ENCODE measurements around the gene STAG1. TPM values are rescaled to one million over a fixed set of nuclear protein-coding genes. Genes with fewer than 3 reads are reported as not detected.
A peak's percentile ranks its signal among the peaks of the same experiment; 100 is the strongest.
"Not testable (repeated sequence)": the region's sequence is repeated elsewhere in the genome, so short reads cannot be mapped to it uniquely, and the experiment has no call there.

The STAG1 gene
- polyA plus RNA-seq, 6 donors from 2014 or later, result 14.0 to 27.7 (median 25.1) TPM

DNA sequence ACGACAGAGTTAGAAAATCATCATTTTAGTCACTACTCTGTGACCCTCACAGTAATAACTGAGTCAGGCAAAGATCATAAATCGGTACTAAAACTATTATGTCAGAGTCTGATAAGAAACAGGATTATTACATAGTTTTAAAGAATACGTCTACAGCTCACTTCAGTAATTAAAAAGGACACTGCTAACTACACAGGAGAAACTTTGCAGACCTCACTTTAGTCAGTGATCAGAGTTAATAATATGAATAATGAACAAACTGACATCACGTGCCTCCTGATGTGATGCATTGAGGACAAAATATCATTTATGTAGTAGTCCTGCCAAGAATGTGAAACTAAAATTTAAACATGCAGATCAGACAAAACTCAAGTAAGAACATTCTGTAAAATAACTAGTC is 339.9 kb downstream of the STAG1 start:
- Mint-ChIP-seq H3K4me1 (peaks cover 0 to 3% (median 0%) of the 10 kb centered on the region in 3 donors), H3K4me3 (no peak overlapping the region), H3K27me3 (no peaks in the 10 kb centered on the region), H3K27ac (no peak overlapping the region), H3K9me3 (no peaks in the 10 kb centered on the region), H3K36me3 (peaks cover 6 to 23% of the 10 kb centered on the region in 2 donors)
- DNase-seq (no peak), ATAC-seq (ENCODE audit: low read depth in 2 of 2) (no peak)

DNA sequence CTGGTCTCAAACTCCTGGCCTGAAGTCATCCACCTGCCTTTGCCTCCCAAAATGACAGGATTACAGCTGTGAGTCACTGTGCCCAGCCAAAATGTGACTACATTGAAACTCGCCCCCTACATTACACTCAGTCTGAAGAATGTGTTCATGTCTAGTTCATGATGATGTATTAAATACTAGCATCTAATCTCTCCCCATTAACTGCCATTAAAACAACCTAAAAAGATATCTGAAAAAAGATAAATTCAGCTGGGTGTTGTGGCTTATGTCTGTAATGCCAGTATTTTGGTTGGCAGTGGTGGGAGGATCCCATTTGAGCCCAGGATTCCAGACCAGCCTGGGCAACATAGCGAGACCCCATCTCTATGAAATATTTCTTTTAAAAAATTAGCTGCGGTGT is 342.6 kb downstream of the STAG1 start:
- no peak overlapping the region for H3K4me3 Mint-ChIP-seq
- no peak for ATAC-seq (ENCODE audit: low read depth in 2 of 2)
- DNase-seq, result no peak
- H3K4me1 Mint-ChIP-seq, result no peaks in the 10 kb centered on the region
- H3K36me3 Mint-ChIP-seq, result peaks cover 5 to 13% of the 10 kb centered on the region in 2 donors
- H3K27ac Mint-ChIP-seq, result no peak overlapping the region
- H3K9me3 Mint-ChIP-seq, result no peaks in the 10 kb centered on the region
- H3K27me3 Mint-ChIP-seq, result no peaks in the 10 kb centered on the region

DNA sequence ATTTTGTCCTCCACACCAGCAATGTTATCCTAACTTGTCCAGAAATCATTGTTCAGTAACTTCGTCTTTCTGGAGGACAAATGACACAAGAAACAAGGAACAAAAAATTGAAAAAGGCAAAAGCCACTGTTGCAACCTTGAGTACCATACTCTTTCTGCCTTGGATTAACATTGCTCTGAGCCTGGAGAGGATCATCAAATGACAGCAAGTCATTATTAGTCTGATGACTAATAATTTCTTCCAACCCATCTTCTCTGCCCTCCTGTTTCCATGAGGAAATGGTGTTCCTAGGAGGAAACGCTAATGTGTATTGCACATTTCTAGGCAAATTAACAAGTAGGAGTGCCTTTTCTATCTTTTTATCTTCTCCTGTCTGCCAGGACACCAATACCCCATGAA is 348.1 kb downstream of the STAG1 start:
- peak overlapping the region in 3 of 6 donors; percentile 44 to 76 (median 76) for H3K27ac Mint-ChIP-seq
- no peak overlapping the region for H3K4me3 Mint-ChIP-seq
- ATAC-seq (ENCODE audit: low read depth in 2 of 2), result no peak
- DNase-seq, result no peak
- no peaks in the 10 kb centered on the region for H3K4me1 Mint-ChIP-seq
- no peaks in the 10 kb centered on the region for H3K27me3 Mint-ChIP-seq
- no peaks in the 10 kb centered on the region for H3K9me3 Mint-ChIP-seq
- H3K36me3 Mint-ChIP-seq, result peaks cover 5 to 8% of the 10 kb centered on the region in 2 donors

DNA sequence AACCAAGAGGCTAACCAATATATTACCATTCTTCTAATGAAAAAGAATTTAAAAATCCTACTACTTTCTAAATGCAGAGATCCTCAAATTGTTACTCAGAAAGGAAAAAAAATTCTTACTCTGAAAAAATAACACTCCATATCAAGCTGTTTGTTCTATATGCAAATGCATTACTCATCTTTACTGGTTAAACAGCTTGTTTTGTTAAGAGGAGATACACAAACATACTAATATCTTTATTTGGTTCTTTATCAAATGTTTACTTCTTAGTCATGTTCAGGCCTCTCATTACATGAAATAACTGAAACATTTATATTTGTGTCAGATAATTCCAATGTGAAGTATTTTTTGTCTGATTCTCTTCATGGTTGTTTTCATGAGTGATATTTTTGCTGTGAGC is 355.3 kb downstream of the STAG1 start:
- DNase-seq (no peak), ATAC-seq (ENCODE audit: low read depth in 2 of 2) (no peak)
- H3K4me3 Mint-ChIP-seq, result no peak overlapping the region
- H3K36me3 Mint-ChIP-seq, result no peaks in the 10 kb centered on the region
- no peaks in the 10 kb centered on the region for H3K9me3 Mint-ChIP-seq
- no peaks in the 10 kb centered on the region for H3K4me1 Mint-ChIP-seq
- no peaks in the 10 kb centered on the region for H3K27me3 Mint-ChIP-seq
- H3K27ac Mint-ChIP-seq, result no peak overlapping the region

DNA sequence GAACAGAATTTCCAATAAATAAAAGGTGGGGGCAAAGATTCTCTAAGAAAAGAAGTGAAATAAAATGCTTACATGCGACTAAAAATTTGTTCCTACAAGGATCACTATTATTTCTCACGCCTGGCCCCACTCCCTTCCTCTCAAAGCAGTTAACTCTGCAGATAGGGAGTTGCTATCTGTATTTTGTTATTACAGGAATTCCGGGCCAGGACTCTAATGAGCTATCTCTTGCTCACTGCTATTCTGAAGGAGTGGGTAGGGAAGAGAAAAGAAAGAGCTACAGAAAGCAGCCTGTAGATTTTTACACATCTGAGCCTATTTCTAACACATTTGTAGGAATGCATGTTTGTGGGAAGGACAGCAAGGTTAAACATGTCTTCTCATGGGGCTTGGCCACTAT is 361.6 kb downstream of the STAG1 start:
- no peaks in the 10 kb centered on the region for H3K36me3 Mint-ChIP-seq
- no peaks in the 10 kb centered on the region for H3K27me3 Mint-ChIP-seq
- no peak overlapping the region for H3K4me3 Mint-ChIP-seq
- H3K27ac Mint-ChIP-seq, result no peak overlapping the region
- ATAC-seq (ENCODE audit: low read depth in 2 of 2) (no peak), DNase-seq (no peak)
- H3K9me3 Mint-ChIP-seq, result no peaks in the 10 kb centered on the region
- peaks cover 0 to 5% (median 2%) of the 10 kb centered on the region in 3 donors for H3K4me1 Mint-ChIP-seq

DNA sequence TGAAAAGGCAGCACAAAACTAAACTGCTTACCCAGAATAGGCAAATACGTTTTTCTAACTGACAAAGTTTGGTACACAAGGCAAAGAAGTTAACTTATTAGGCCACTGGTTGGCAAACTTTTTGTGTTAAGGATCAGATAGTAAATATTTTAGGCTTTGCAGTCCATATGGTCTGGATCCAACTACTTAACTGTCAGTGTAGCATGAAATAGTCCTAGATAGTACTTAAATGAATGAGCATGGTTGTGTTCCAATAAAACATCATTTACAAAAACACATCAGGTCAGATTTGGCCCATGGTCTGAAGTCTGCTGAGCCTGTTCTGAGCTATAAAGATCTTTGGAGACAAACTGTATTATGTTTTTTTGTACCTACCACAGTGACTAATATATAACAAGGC is 365.1 kb downstream of the STAG1 start:
- ATAC-seq (ENCODE audit: low read depth in 2 of 2) (no peak), DNase-seq (no peak)
- H3K27me3 Mint-ChIP-seq, result no peaks in the 10 kb centered on the region
- H3K27ac Mint-ChIP-seq, result no peak overlapping the region
- peaks cover 0 to 5% (median 2%) of the 10 kb centered on the region in 3 donors for H3K4me1 Mint-ChIP-seq
- H3K36me3 Mint-ChIP-seq, result no peaks in the 10 kb centered on the region
- H3K9me3 Mint-ChIP-seq, result no peaks in the 10 kb centered on the region
- no peak overlapping the region for H3K4me3 Mint-ChIP-seq

DNA sequence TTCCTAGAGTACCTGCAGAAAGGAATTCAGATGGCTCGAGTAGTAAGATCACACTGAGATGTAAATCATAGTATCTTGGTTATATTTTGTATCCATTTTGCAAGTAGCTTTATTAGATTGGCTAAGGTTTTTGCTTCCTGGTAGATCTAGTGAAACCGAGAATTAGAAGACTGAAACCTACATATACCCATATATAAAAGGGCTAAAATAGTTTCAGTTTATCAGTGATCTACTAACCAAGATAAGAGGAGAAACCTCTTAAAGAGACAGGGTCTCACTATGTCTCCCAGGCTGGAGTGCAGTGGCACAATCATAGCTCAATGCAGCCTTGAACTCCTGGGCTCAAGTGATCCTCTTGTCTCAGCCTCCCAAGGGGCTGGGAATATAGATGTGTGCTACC is 366.7 kb downstream of the STAG1 start:
- DNase-seq, result no peak
- Mint-ChIP-seq H3K27me3 (no peaks in the 10 kb centered on the region), H3K4me3 (no peak overlapping the region), H3K4me1 (peaks cover 0 to 5% (median 0%) of the 10 kb centered on the region in 3 donors), H3K27ac (peak overlapping the region in 2 of 6 donors; percentile 19 to 76), H3K36me3 (no peaks in the 10 kb centered on the region), H3K9me3 (no peaks in the 10 kb centered on the region)
- ATAC-seq (ENCODE audit: low read depth in 2 of 2), result no peak

DNA sequence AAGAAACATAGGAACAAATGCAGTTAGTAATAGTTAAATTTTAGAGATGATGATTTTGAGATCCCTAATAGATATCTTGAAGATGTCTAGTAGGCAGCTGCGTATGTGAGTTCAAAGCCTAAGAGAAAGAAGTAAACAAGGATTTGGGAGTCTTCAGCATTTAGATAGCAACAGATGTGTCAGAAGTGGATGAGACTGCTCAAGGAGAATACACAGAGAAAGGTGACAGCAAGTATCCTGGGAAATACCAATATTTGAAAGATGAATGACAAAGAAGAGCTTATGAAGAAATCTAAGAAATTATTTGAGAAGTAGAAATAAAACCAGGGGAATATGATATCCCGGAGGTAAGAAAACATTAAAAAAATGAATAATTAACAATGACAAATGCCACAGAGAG is 371.1 kb downstream of the STAG1 start:
- no peaks in the 10 kb centered on the region for H3K9me3 Mint-ChIP-seq
- ATAC-seq (ENCODE audit: low read depth in 2 of 2) (no peak), DNase-seq (no peak)
- H3K27me3 Mint-ChIP-seq, result no peaks in the 10 kb centered on the region
- no peak overlapping the region for H3K4me3 Mint-ChIP-seq
- H3K27ac Mint-ChIP-seq, result peak overlapping the region in 1 of 6 donors; percentile 1
- H3K4me1 Mint-ChIP-seq, result no peaks in the 10 kb centered on the region
- peaks cover 0 to 10% of the 10 kb centered on the region in 2 donors for H3K36me3 Mint-ChIP-seq

DNA sequence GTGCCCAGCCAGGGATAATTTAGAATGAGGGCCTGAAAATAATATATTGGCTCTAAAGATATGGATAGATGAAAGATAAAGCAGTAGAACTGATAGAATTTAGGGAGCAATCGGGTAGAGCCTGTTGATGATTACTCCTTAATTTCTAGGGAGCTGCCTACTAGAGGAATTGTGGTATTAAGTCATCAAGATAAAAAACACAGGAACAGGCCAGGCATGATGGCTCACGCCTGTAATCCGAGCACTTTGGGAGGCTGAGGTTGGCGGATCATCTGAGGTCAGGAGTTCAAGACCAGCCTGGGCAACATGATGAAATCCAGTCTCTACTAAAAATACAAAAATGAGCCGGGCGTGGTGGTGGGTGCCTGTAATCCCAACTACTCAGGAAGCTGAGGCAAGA is 371.6 kb downstream of the STAG1 start:
- no peaks in the 10 kb centered on the region for H3K9me3 Mint-ChIP-seq
- H3K4me1 Mint-ChIP-seq, result no peaks in the 10 kb centered on the region
- H3K27me3 Mint-ChIP-seq, result no peaks in the 10 kb centered on the region
- DNase-seq (no peak), ATAC-seq (ENCODE audit: low read depth in 2 of 2) (no peak)
- H3K27ac Mint-ChIP-seq, result peak overlapping the region in 2 of 6 donors; percentile 54 to 67
- H3K36me3 Mint-ChIP-seq, result peaks cover 0 to 10% of the 10 kb centered on the region in 2 donors
- H3K4me3 Mint-ChIP-seq, result no peak overlapping the region

DNA sequence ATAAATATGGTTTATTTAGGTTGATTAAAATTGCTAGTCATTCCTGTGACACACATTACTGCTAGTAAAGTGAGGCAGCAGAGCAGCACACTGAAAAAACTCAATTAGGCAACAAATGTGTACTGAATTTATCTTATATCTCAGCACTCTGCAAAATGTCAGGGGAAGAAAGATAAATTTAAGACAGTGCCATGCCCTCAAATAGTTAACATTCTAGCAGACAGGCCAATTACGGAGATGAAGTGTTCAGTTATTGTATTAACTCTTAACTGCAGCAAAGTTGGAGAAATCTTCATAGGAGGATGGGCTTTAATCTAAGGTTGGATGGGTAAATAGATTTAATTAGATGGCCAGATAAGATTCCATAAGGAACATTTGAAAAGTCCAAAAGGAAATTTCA is 374.2 kb downstream of the STAG1 start:
- no peak overlapping the region for H3K27ac Mint-ChIP-seq
- no peak overlapping the region for H3K4me3 Mint-ChIP-seq
- no peaks in the 10 kb centered on the region for H3K4me1 Mint-ChIP-seq
- DNase-seq (no peak), ATAC-seq (ENCODE audit: low read depth in 2 of 2) (no peak)
- peaks cover 7 to 16% of the 10 kb centered on the region in 2 donors for H3K36me3 Mint-ChIP-seq
- H3K27me3 Mint-ChIP-seq, result no peaks in the 10 kb centered on the region
- no peaks in the 10 kb centered on the region for H3K9me3 Mint-ChIP-seq

DNA sequence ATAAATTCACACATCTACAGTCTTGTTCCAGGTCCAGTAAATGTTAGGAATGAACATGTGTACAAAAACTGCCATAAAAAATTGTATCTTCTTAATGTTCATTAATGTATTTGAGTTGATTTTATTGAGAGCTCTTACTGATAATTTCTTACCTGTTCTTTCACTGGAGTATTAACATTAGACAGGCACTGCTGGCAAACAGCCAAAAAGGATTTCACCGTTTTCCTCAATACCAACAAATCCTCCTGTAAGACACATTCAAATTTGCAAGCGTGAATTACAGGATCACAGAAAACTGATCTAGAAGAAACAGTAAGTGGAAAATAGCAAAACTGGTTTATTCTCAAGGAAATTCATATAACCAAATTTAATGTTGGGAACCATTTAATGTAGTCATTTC is 374.7 kb downstream of the STAG1 start:
- Mint-ChIP-seq H3K36me3 (peaks cover 9 to 16% of the 10 kb centered on the region in 2 donors), H3K4me3 (no peak overlapping the region), H3K9me3 (no peaks in the 10 kb centered on the region), H3K4me1 (no peaks in the 10 kb centered on the region), H3K27ac (no peak overlapping the region), H3K27me3 (no peaks in the 10 kb centered on the region)
- no peak for ATAC-seq (ENCODE audit: low read depth in 2 of 2)
- DNase-seq, result no peak

DNA sequence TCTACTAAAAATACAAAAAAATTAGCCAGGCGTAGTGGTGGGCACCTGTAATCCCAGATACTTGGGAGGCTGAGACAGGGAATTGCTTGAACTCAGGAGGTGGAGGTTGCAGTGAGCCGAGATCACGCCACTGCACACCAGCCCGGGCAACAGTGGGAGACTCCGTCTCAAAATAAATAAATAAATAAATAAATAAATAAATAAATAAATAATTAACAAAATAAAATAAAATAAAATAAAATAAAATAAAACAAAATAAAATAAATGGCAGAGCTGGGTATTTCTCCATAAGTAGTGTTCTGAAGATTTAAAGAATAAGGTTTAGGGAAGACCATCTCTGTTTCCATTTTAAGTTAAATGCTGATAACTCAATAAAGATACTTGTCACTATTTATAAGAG is 376.4 kb downstream of the STAG1 start:
- DNase-seq; ATAC-seq (ENCODE audit: low read depth in 2 of 2); H3K27me3 Mint-ChIP-seq; H3K27ac Mint-ChIP-seq; H3K9me3 Mint-ChIP-seq; H3K4me1 Mint-ChIP-seq; H3K4me3 Mint-ChIP-seq: not testable (repeated sequence)
- H3K36me3 Mint-ChIP-seq, result peaks cover 9 to 16% of the 10 kb centered on the region in 2 donors

DNA sequence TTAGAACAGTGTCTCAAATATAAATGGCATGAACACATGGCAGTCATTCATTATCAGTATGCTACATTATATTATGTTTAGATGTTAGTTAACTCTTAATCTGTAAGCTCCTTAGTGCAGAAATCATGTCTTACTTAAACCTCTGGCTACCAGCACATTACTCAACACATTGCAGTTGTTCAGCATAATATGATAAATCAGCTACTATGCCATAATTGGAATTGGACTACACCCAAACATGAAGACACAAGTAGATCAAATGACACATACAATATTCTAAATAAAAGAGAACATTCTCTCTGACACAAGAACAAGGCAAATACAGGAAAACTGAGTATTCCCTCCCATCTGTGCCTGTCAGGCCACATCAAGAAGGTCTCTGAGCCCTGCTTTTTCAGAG is 385.9 kb downstream of the STAG1 start:
- H3K27ac Mint-ChIP-seq, result peak overlapping the region in 2 of 6 donors; percentile 11 to 36
- no peaks in the 10 kb centered on the region for H3K27me3 Mint-ChIP-seq
- no peaks in the 10 kb centered on the region for H3K4me1 Mint-ChIP-seq
- no peaks in the 10 kb centered on the region for H3K9me3 Mint-ChIP-seq
- ATAC-seq (ENCODE audit: low read depth in 2 of 2) (no peak), DNase-seq (no peak)
- no peak overlapping the region for H3K4me3 Mint-ChIP-seq
- H3K36me3 Mint-ChIP-seq, result peaks cover 15 to 18% of the 10 kb centered on the region in 2 donors

DNA sequence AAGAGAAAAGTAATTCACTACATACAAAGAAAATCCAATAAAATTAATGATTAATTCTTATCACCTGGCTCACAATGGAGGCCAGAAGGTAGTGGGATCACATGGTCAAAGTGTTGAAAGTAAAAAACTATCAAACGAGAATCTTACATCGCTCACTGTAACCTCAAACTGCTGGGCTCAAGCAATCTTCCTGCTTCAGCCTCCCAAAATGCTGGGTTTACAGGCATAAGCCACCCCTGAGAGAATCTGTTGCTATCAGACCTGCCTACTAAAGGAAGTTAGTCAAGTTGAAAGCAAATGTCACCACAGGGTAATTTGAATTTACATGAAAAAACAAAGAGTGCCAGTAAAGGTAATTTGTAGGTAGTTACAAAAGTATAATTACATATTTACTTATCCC is 398.7 kb downstream of the STAG1 start:
- ATAC-seq (ENCODE audit: low read depth in 2 of 2) (no peak), DNase-seq (no peak)
- Mint-ChIP-seq H3K9me3 (peaks cover 0 to 9% (median 6%) of the 10 kb centered on the region in 7 donors), H3K27me3 (no peaks in the 10 kb centered on the region), H3K4me3 (no peak overlapping the region), H3K4me1 (peaks cover 0 to 3% (median 0%) of the 10 kb centered on the region in 3 donors), H3K27ac (no peak overlapping the region), H3K36me3 (peaks cover 16 to 20% of the 10 kb centered on the region in 2 donors)

DNA sequence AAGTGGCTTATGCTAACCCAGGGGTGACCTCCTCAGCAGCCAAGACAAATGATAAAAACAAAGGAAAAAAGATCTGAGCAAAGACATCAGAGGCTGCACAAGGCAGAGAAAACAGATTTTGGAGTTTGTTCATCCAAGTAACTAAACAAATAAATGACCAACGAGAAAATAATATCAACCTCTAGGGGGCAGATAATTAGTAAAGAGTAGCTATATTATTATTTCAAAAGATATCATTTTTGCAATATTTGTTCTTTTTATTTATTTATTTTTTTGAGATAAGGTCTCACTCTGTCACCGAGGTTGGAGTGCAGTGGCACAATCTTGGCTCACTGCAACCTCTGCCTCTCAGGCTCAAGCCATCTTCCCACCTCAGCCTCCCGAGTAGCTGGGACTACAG is 400.3 kb downstream of the STAG1 start:
- Mint-ChIP-seq H3K36me3 (peaks cover 16 to 21% of the 10 kb centered on the region in 2 donors), H3K9me3 (peaks cover 0 to 9% (median 6%) of the 10 kb centered on the region in 7 donors), H3K4me1 (peaks cover 0 to 3% (median 0%) of the 10 kb centered on the region in 3 donors), H3K27ac (peak overlapping the region in 1 of 6 donors; percentile 24), H3K4me3 (no peak overlapping the region), H3K27me3 (no peaks in the 10 kb centered on the region)
- DNase-seq (no peak), ATAC-seq (ENCODE audit: low read depth in 2 of 2) (no peak)
